ENCODE results near the gene NFKB2.

Gene NFKB2

DNA sequence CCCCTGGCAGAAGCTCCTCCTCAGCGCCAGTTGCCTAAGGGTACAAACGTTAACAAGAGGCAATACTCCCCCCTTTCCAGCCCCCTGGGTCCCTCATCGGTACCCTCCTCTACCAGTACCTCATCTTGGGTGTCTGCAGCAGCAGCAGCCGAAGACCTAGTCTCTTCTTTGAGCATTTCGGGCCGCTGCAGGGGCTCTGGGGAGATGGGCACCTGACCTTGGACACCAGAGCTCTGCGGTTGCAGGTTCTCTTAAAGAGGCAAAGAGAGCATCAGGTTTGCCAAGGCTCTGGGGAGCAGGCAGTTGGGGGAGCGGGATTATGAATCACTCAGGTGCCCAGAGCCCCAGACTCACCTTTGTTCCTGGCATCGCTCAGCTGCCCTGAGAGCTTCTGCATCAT, 28.6 kb downstream of the NFKB2 start:
- H3K9ac ChIP-seq (ENCODE audit: low read length in 2 of 2): no peak overlapping the region
- H3K4me3 ChIP-seq (ENCODE audit: low read length in 2 of 2): no peak overlapping the region
- no peaks in the 10 kb centered on the region for H3K9me3 ChIP-seq (ENCODE audit: control insufficient read depth in 2 of 2, low read length in 2 of 2)
- peaks cover 7 to 12% of the 10 kb centered on the region in 2 donors for H3K36me3 ChIP-seq (ENCODE audit: control insufficient read depth in 2 of 2, insufficient read depth in 2 of 2, low read length in 2 of 2)
- H3K27ac ChIP-seq (ENCODE audit: low read length): no peak overlapping the region
- H3K27me3 ChIP-seq (ENCODE audit: control insufficient read depth in 1 of 2, insufficient read depth in 2 of 2, low read length in 2 of 2): no peaks in the 10 kb centered on the region
- peaks cover 36% of the 10 kb centered on the region for H3K4me1 ChIP-seq (ENCODE audit: control insufficient read depth, insufficient read depth, low read length)

- H3K9me3 ChIP-seq (ENCODE audit: control insufficient read depth in 2 of 2, low read length in 2 of 2): no peaks in the 10 kb centered on the region
- H3K4me3 ChIP-seq (ENCODE audit: low read length in 2 of 2): no peak overlapping the region
- peaks cover 28% of the 10 kb centered on the region for H3K4me1 ChIP-seq (ENCODE audit: control insufficient read depth, insufficient read depth, low read length)
- no peaks in the 10 kb centered on the region for H3K27me3 ChIP-seq (ENCODE audit: control insufficient read depth in 1 of 2, insufficient read depth in 2 of 2, low read length in 2 of 2)
- peaks cover 7 to 12% of the 10 kb centered on the region in 2 donors for H3K36me3 ChIP-seq (ENCODE audit: control insufficient read depth in 2 of 2, insufficient read depth in 2 of 2, low read length in 2 of 2)
- H3K27ac ChIP-seq (ENCODE audit: low read length): no peak overlapping the region
- peak overlapping the region in 1 of 2 donors; percentile 21 for H3K9ac ChIP-seq (ENCODE audit: low read length in 2 of 2)
Observed at GRCh38 chr10:102424916-102425315, 29.4 kb downstream of the NFKB2 start.

GRCh38 chr10:102425444-102425843, 29.9 kb downstream of the NFKB2 start:
- H3K36me3 ChIP-seq (ENCODE audit: control insufficient read depth in 2 of 2, insufficient read depth in 2 of 2, low read length in 2 of 2): peaks cover 7 to 12% of the 10 kb centered on the region in 2 donors

GRCh38 chr10:102426803-102427287, 31.3 kb downstream of the NFKB2 start:
- H3K4me1 ChIP-seq (ENCODE audit: control insufficient read depth, insufficient read depth, low read length): peaks cover 23% of the 10 kb centered on the region
- no peak overlapping the region for H3K4me3 ChIP-seq (ENCODE audit: low read length in 2 of 2)
- no peaks in the 10 kb centered on the region for H3K27me3 ChIP-seq (ENCODE audit: control insufficient read depth in 1 of 2, insufficient read depth in 2 of 2, low read length in 2 of 2)
- peaks cover 7 to 12% of the 10 kb centered on the region in 2 donors for H3K36me3 ChIP-seq (ENCODE audit: control insufficient read depth in 2 of 2, insufficient read depth in 2 of 2, low read length in 2 of 2)
- H3K9me3 ChIP-seq (ENCODE audit: control insufficient read depth in 2 of 2, low read length in 2 of 2): no peaks in the 10 kb centered on the region
- H3K27ac ChIP-seq (ENCODE audit: low read length): no peak overlapping the region
- H3K9ac ChIP-seq (ENCODE audit: low read length in 2 of 2): no peak overlapping the region

More at GRCh38 chr10:102425444-102425843, 29.9 kb downstream of the NFKB2 start:
- Histone ChIP-seq H3K4me3 (ENCODE audit: low read length in 2 of 2) (no peak overlapping the region), H3K4me1 (ENCODE audit: control insufficient read depth, insufficient read depth, low read length) (peaks cover 23% of the 10 kb centered on the region), H3K27ac (ENCODE audit: low read length) (no peak overlapping the region), H3K27me3 (ENCODE audit: control insufficient read depth in 1 of 2, insufficient read depth in 2 of 2, low read length in 2 of 2) (no peaks in the 10 kb centered on the region), H3K9me3 (ENCODE audit: control insufficient read depth in 2 of 2, low read length in 2 of 2) (no peaks in the 10 kb centered on the region), H3K9ac (ENCODE audit: low read length in 2 of 2) (no peak overlapping the region)

DNA sequence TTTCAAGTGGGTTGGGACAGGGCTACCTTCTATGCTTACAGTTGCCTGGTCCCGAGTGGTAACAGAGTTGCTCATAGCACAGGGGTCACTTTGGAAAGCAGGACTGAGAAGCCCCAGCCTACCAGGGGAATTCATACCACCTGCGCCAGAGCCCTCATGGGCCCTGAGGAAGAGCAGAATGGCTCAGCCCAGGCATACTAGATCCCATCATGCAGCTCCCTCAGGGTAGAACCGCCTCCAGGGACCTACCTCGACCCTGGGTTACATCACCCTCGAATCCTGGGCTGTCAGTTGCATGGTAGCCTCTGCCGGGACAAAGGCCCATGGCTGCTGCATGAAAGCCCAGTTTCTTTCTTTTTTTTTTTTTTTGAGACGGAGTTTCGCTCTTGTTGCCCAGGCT, 34.0 kb downstream of the NFKB2 start:
- Histone ChIP-seq H3K4me3 (ENCODE audit: low read length in 2 of 2) (no peak overlapping the region), H3K36me3 (ENCODE audit: control insufficient read depth in 2 of 2, insufficient read depth in 2 of 2, low read length in 2 of 2) (no peaks in the 10 kb centered on the region), H3K4me1 (ENCODE audit: control insufficient read depth, insufficient read depth, low read length) (peaks cover 12% of the 10 kb centered on the region), H3K27me3 (ENCODE audit: control insufficient read depth in 1 of 2, insufficient read depth in 2 of 2, low read length in 2 of 2) (peaks cover 3 to 5% of the 10 kb centered on the region in 2 donors), H3K9ac (ENCODE audit: low read length in 2 of 2) (no peak overlapping the region), H3K27ac (ENCODE audit: low read length) (no peak overlapping the region), H3K9me3 (ENCODE audit: control insufficient read depth in 2 of 2, low read length in 2 of 2) (no peaks in the 10 kb centered on the region)

DNA sequence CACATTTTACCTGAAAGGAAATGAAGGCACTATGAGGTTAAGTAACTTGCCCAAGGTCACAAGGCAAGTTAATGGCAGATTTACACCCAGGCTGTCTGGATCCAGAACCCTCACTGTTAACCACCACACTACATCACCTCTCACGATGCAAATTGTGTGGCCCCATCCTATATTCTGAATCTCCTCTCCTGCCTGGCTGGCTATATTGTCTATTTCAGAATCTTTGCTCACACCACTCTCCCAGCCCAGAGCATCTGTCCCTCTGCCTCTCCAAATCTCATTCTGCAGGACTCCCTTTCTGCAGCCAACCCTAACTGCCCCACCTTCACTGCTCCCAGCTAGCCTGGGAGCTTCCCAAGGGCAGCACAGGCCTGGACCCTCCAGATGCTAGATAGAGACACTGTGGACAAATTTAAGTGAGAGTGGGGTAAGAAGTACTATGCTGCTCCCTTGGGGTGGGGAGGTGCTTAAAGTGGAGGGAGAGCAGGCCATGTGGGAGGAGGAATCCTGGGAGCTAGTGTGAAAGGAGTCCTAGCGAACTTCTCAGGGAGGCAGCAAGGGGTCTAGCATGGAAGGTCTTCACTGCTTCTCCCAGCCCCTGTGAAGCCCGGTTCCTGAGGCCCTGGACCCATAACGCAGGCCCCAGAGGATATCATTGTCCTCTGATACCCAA, 36.1 kb downstream of the NFKB2 start:
- H3K9me3 ChIP-seq (ENCODE audit: control insufficient read depth in 2 of 2, low read length in 2 of 2): no peaks in the 10 kb centered on the region
- peak overlapping the region; percentile 97 to 98 for H3K4me3 ChIP-seq (ENCODE audit: low read length in 2 of 2)
- peaks cover 12 to 14% of the 10 kb centered on the region in 2 donors for H3K27me3 ChIP-seq (ENCODE audit: control insufficient read depth in 1 of 2, insufficient read depth in 2 of 2, low read length in 2 of 2)
- H3K4me1 ChIP-seq (ENCODE audit: control insufficient read depth, insufficient read depth, low read length): peaks cover 12% of the 10 kb centered on the region
- H3K36me3 ChIP-seq (ENCODE audit: control insufficient read depth in 2 of 2, insufficient read depth in 2 of 2, low read length in 2 of 2): no peaks in the 10 kb centered on the region
- H3K9ac ChIP-seq (ENCODE audit: low read length in 2 of 2): peak overlapping the region; percentile 96 to 97
- H3K27ac ChIP-seq (ENCODE audit: low read length): peak overlapping the region; percentile 71

DNA sequence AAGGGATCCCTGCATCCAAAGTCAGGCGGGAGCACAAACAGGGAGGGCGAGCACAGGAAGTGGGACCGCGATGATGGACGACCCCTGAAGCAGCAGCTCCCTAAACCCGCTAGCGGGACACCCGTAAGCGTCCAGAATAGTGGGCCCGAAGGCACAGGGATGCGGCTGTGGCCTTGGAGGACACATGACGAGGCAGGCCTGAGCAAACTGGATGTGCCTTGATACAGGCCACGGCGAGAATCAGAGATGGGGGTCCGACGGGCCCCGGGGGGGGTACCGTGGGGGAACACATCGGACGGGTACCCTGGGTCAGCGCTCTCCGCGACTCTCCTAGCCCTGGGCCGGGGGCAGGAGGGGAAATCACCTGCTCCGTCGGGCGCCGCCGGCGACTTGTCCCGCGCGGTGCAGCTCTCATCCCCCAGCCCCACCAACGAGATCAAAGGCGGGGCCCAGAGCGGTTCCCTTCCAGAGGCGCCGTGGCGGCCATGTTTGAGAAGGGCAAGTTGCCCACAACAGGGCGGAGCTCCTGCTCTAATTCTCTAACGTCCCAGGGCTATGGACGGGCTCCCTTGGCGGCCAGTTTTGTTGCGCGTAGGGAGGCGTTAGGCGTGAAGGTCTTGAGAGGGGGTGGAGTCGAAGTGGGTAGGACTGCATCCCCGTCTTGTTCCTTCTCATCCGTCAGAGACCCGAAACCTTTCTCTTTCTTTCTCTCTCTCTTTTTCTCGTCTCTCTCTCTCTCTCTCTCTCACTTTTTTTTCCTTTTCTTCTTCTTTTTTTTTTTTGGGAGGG, 36.9 kb downstream of the NFKB2 start, which contains the start of gene CUEDC2:
Gene CUEDC2, minus strand, starts transcription at position 413 of the 789 bp plus-strand sequence. CDS start 7,386 bp downstream, outside the sequence.
- Histone ChIP-seq H3K9ac (ENCODE audit: low read length in 2 of 2) (peak within 1 kb of the TSS; percentile 96 to 97), H3K4me3 (ENCODE audit: low read length in 2 of 2) (peak within 1 kb of the TSS; percentile 97 to 98), H3K4me1 (ENCODE audit: control insufficient read depth, insufficient read depth, low read length) (peaks cover 12% of the 10 kb centered on the region), H3K27me3 (ENCODE audit: control insufficient read depth in 1 of 2, insufficient read depth in 2 of 2, low read length in 2 of 2) (peaks cover 13 to 14% of the 10 kb centered on the region in 2 donors), H3K27ac (ENCODE audit: low read length) (peak within 1 kb of the TSS; percentile 71), H3K9me3 (ENCODE audit: control insufficient read depth in 2 of 2, low read length in 2 of 2) (no peaks in the 10 kb centered on the region), H3K36me3 (ENCODE audit: control insufficient read depth in 2 of 2, insufficient read depth in 2 of 2, low read length in 2 of 2) (no peaks in the 10 kb centered on the region)

GRCh38 chr10:102433619-102434046, 38.1 kb downstream of the NFKB2 start:
- no peak overlapping the region for H3K4me3 ChIP-seq (ENCODE audit: low read length in 2 of 2)
- no peaks in the 10 kb centered on the region for H3K9me3 ChIP-seq (ENCODE audit: control insufficient read depth in 2 of 2, low read length in 2 of 2)
- no peaks in the 10 kb centered on the region for H3K36me3 ChIP-seq (ENCODE audit: control insufficient read depth in 2 of 2, insufficient read depth in 2 of 2, low read length in 2 of 2)
- H3K4me1 ChIP-seq (ENCODE audit: control insufficient read depth, insufficient read depth, low read length): peaks cover 12% of the 10 kb centered on the region
- no peak overlapping the region for H3K27ac ChIP-seq (ENCODE audit: low read length)
- no peak overlapping the region for H3K9ac ChIP-seq (ENCODE audit: low read length in 2 of 2)
- peaks cover 14% of the 10 kb centered on the region in 2 donors for H3K27me3 ChIP-seq (ENCODE audit: control insufficient read depth in 1 of 2, insufficient read depth in 2 of 2, low read length in 2 of 2)

DNA sequence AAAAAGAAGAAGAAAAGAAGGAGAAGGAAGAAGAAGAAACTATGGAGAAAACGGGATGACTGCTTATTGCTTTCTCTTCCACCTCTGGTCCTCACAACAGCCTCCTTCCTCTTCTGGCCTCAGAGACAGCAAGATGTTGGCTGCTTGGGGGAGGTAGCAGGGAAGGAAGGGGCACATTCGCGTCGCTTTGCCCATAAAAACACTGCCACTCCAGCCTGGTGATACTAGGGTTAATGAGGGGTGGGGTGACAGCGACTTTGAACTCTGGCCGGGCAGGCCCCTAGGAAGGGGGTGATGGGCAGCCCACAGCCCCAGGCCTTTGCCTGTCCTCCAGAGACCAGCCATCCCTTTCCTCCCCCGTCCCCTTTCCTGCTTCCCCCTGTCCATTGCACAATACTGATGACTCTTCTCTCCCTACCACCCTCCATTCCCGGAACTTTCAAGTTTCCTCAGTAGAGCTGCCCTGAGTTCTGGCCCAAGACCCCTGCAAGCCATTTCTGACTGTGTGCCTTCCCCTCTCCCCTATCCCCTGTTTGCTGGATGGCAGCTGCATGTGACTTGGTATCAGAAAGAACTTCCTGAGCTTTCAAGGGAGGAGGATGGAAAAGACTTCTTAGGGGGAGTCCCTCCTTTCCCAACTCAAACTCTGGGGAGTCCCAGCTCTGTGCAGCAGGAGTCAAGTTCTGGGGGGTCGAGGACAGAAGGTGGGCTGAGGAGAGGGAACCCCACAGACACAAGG, 39.1 kb downstream of the NFKB2 start:
- no peaks in the 10 kb centered on the region for H3K36me3 ChIP-seq (ENCODE audit: control insufficient read depth in 2 of 2, insufficient read depth in 2 of 2, low read length in 2 of 2)
- H3K27me3 ChIP-seq (ENCODE audit: control insufficient read depth in 1 of 2, insufficient read depth in 2 of 2, low read length in 2 of 2): peaks cover 14% of the 10 kb centered on the region in 2 donors
- no peak overlapping the region for H3K27ac ChIP-seq (ENCODE audit: low read length)
- no peak overlapping the region for H3K9ac ChIP-seq (ENCODE audit: low read length in 2 of 2)
- no peaks in the 10 kb centered on the region for H3K9me3 ChIP-seq (ENCODE audit: control insufficient read depth in 2 of 2, low read length in 2 of 2)
- H3K4me1 ChIP-seq (ENCODE audit: control insufficient read depth, insufficient read depth, low read length): peaks cover 12% of the 10 kb centered on the region
- no peak overlapping the region for H3K4me3 ChIP-seq (ENCODE audit: low read length in 2 of 2)

- Histone ChIP-seq H3K27me3 (ENCODE audit: control insufficient read depth in 1 of 2, insufficient read depth in 2 of 2, low read length in 2 of 2) (peaks cover 14% of the 10 kb centered on the region in 2 donors), H3K4me1 (ENCODE audit: control insufficient read depth, insufficient read depth, low read length) (peaks cover 12% of the 10 kb centered on the region), H3K27ac (ENCODE audit: low read length) (no peak overlapping the region), H3K9ac (ENCODE audit: low read length in 2 of 2) (no peak overlapping the region), H3K36me3 (ENCODE audit: control insufficient read depth in 2 of 2, insufficient read depth in 2 of 2, low read length in 2 of 2) (no peaks in the 10 kb centered on the region), H3K4me3 (ENCODE audit: low read length in 2 of 2) (no peak overlapping the region), H3K9me3 (ENCODE audit: control insufficient read depth in 2 of 2, low read length in 2 of 2) (no peaks in the 10 kb centered on the region)
Observed at GRCh38 chr10:102435133-102435497, 39.6 kb downstream of the NFKB2 start.

Measured in stomach smooth muscle (tissue), 2 donors.